ENCODE data around the gene ADRA2C. TPM values are rescaled to one million over a fixed set of nuclear protein-coding genes. Genes with fewer than 3 reads are reported as not detected.

Gene ADRA2C
- polyA plus RNA-seq, 2 of the 4 experiments (the other 2 are of a cell fraction) = 1.9 to 4.1 TPM

DNA sequence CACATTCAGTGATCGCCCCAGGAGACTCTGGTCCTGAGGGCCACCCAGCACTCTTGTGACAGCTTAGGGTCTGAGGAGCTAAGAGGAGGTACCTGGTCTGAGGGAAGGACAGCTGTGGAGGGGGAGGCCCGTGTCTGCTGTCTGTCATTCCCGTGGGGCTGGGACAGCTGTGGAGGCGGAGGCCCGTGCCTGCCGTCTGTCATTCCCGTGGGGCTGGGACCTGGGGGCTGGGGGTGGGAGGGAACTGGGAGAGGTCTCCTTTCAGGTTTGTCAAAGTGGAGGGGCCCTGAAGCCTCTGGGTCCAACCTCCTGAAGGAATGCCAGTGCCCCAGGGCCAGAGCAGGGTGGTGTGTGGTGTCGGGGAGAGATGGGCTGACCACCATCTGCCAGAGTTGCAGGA lies 45.0 kb upstream of the ADRA2C start:
- Histone ChIP-seq H3K9me3 (peaks cover 3% of the 10 kb centered on the region; the same call in 1 of the 3 replicates), H3K4me3 (no peak overlapping the region), H3K4me1 (no peaks in the 10 kb centered on the region), H3K27ac (no peak overlapping the region), H3K4me2 (no peak overlapping the region)
- DNase-seq (ENCODE audit: low read depth in 1 of 2, low spot score in 1 of 2) = no peak
- TF ChIP-seq CHD2 (IDR thresholded peaks at IDR 0.05; ENCODE audit: low read length, partially characterized antibody) (no peak), GATA3 (IDR thresholded peaks at IDR 0.05; ENCODE audit: borderline replicate concordance) (no peak), JUN (IDR thresholded peaks at IDR 0.05) (no peak), TFCP2L1 (CRISPR knock-in tag; IDR thresholded peaks at IDR 0.05) (no peak), KDM1A (IDR thresholded peaks at IDR 0.05; ENCODE audit: low read depth) (no peak), MAZ (IDR thresholded peaks at IDR 0.05; ENCODE audit: borderline replicate concordance, low read depth, low read length) (no peak), HEYL (CRISPR knock-in tag; IDR thresholded peaks at IDR 0.05) (no peak)
- TF ChIP-seq, protein P1, sequence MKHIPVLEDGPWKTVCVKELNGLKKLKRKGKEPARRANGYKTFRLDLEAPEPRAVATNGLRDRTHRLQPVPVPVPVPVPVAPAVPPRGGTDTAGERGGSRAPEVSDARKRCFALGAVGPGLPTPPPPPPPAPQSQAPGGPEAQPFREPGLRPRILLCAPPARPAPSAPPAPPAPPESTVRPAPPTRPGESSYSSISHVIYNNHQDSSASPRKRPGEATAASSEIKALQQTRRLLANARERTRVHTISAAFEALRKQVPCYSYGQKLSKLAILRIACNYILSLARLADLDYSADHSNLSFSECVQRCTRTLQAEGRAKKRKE (CRISPR knock-in tag; IDR thresholded peaks at IDR 0.05; ENCODE audit: low read depth) = no peak
- TF ChIP-seq, protein P2, sequence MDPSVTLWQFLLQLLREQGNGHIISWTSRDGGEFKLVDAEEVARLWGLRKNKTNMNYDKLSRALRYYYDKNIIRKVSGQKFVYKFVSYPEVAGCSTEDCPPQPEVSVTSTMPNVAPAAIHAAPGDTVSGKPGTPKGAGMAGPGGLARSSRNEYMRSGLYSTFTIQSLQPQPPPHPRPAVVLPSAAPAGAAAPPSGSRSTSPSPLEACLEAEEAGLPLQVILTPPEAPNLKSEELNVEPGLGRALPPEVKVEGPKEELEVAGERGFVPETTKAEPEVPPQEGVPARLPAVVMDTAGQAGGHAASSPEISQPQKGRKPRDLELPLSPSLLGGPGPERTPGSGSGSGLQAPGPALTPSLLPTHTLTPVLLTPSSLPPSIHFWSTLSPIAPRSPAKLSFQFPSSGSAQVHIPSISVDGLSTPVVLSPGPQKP (IDR thresholded peaks at IDR 0.05; ENCODE audit: low read depth, low read length) = no peak
- no peak for FAIRE-seq
- 20% methylated on average over 2 of the region's 8 CpGs for WGBS (ENCODE audit: missing lambda C conversion rate)
- no peak for ATAC-seq
- ChIA-PET CTCF (interaction anchor here (1.1 kb wide), 1 partner anchor 44 kb away, joined by 3 read pairs; the partner anchor contains the start of gene ADRA2C), POLR2A (no interaction called here)

DNA sequence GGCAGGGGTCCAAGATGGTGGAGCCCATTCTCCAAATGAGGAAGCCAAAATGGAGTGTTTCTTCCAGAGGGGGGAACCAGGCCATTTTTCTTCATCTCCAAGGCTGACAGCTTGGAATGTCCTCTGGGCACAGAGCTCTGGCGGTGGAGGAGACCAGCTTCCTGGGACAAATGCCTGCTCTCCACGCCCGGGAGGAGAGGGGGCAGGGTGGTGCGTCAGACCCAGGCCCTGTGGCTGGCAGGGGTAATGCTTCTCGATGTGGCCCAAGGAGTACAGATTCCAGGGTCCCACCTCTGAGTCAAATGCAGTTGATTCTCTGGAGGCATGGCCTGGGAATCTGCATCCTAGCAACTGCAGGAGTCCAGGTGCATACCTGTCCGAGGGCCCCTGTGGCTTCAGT lies 44.6 kb upstream of the ADRA2C start:
- Histone ChIP-seq H3K27ac (no peak overlapping the region), H3K9me3 (peaks cover 3% of the 10 kb centered on the region; the same call in 1 of the 3 replicates), H3K4me3 (no peak overlapping the region), H3K4me1 (no peaks in the 10 kb centered on the region), H3K4me2 (no peak overlapping the region)
- DNase-seq (ENCODE audit: low read depth in 1 of 2, low spot score in 1 of 2) (no peak), FAIRE-seq (no peak), ATAC-seq (no peak)
- CTCF ChIA-PET = interaction anchor here (1.1 kb wide), 1 partner anchor 44 kb away, joined by 3 read pairs; the partner anchor contains the start of gene ADRA2C
- POLR2A ChIA-PET = no interaction called here
- 28% methylated on average over 5 of the region's 6 CpGs for WGBS (ENCODE audit: missing lambda C conversion rate)
- TF ChIP-seq HDAC2 (IDR thresholded peaks at IDR 0.05) (no peak), TP53 (CRISPR knock-in tag; IDR thresholded peaks at IDR 0.05) (no peak)

DNA sequence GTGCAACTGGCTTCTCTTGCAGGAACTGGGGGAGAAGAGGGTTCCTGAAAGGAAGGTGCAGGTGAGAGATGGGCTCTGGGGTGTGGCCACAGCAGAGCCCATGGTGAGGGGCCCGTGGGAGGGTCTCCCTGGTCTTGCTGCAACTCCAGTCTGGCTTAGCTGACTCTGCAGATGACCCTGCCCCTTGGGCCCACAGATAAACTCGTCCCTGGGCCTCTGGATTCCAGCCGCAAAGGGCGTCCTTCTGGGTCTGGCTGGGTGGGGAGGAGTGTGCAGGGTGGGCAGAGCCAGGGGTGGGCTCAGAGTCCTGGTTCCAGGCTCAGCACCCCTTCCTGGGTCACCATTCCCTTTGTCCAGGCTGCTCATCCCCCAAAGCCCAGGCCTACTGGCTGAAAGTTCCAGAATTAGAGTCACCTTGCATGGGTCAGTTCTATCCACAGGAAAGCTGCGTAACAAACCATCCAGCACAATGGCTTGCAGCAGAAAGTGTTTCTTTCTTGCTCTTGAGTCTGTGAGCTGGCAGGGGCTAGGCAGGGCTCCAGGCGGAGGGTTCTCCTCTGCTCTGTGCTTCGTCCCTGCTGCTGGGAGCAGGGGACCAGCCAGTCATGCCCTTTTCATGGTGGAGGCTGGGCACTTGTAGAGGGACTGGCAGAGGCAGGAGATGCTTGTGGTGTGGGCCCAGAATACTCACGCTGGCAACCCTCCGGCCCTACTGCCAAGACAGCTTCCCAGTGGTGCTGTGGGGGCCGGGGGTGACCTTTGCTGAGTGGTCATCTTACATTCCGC lies 43.5 kb upstream of the ADRA2C start:
- WGBS (ENCODE audit: missing lambda C conversion rate) = 54% methylated on average over 4 of the region's 11 CpGs
- ChIA-PET POLR2A (no interaction called here), CTCF (no interaction called here)
- Histone ChIP-seq H3K4me3 (no peak overlapping the region), H3K4me2 (no peak overlapping the region), H3K4me1 (no peaks in the 10 kb centered on the region), H3K27ac (no peak overlapping the region), H3K9me3 (peaks cover 3% of the 10 kb centered on the region; the same call in 1 of the 3 replicates)
- no peak for ATAC-seq
- TF ChIP-seq ZFP36 (IDR thresholded peaks at IDR 0.05; ENCODE audit: borderline replicate concordance, partially characterized antibody) = no peak
- TF ChIP-seq ZSCAN20 (CRISPR knock-in tag; IDR thresholded peaks at IDR 0.05) = no peak
- no peak for TF ChIP-seq ZNF302 (CRISPR knock-in tag; IDR thresholded peaks at IDR 0.05)
- TF ChIP-seq, protein P3, sequence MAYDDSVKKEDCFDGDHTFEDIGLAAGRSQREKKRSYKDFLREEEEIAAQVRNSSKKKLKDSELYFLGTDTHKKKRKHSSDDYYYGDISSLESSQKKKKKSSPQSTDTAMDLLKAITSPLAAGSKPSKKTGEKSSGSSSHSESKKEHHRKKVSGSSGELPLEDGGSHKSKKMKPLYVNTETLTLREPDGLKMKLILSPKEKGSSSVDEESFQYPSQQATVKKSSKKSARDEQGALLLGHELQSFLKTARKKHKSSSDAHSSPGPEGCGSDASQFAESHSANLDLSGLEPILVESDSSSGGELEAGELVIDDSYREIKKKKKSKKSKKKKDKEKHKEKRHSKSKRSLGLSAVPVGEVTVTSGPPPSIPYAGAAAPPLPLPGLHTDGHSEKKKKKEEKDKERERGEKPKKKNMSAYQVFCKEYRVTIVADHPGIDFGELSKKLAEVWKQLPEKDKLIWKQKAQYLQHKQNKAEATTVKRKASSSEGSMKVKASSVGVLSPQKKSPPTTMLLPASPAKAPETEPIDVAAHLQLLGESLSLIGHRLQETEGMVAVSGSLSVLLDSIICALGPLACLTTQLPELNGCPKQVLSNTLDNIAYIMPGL (CRISPR knock-in tag; IDR thresholded peaks at IDR 0.05; ENCODE audit: borderline replicate concordance) = no peak
- TF ChIP-seq HOXA7 (CRISPR knock-in tag; IDR thresholded peaks at IDR 0.05) = no peak
- TF ChIP-seq HEYL (CRISPR knock-in tag; IDR thresholded peaks at IDR 0.05) = no peak
- no peak for TF ChIP-seq RARB (CRISPR knock-in tag; IDR thresholded peaks at IDR 0.05)
- TF ChIP-seq ESRRA (IDR thresholded peaks at IDR 0.05; ENCODE audit: borderline replicate concordance, low read length) = no peak
- TF ChIP-seq, protein P4, sequence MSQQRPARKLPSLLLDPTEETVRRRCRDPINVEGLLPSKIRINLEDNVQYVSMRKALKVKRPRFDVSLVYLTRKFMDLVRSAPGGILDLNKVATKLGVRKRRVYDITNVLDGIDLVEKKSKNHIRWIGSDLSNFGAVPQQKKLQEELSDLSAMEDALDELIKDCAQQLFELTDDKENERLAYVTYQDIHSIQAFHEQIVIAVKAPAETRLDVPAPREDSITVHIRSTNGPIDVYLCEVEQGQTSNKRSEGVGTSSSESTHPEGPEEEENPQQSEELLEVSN (IDR thresholded peaks at IDR 0.05; ENCODE audit: borderline replicate concordance, low read depth) = no peak
- no peak for TF ChIP-seq RFX5 (IDR thresholded peaks at IDR 0.05)
- no peak for TF ChIP-seq MAFK (IDR thresholded peaks at IDR 0.05; ENCODE audit: partially characterized antibody)
- TF ChIP-seq CBX2 (IDR thresholded peaks at IDR 0.05; ENCODE audit: borderline replicate concordance, low read depth) = no peak
- TF ChIP-seq POLR2AphosphoS2 (conservative IDR thresholded peaks at IDR 0.05; ENCODE audit: low read length) = no peak
- TF ChIP-seq, protein P2 (IDR thresholded peaks at IDR 0.05; ENCODE audit: low read depth, low read length) = no peak
- no peak for TF ChIP-seq NR3C1 (IDR thresholded peaks at IDR 0.05)
- TF ChIP-seq PHF8 (IDR thresholded peaks at IDR 0.05; ENCODE audit: borderline replicate concordance, low read depth) = no peak
- no peak for TF ChIP-seq EP300 (IDR thresholded peaks at IDR 0.05)
- no peak for DNase-seq (ENCODE audit: low read depth in 1 of 2, low spot score in 1 of 2)
- FAIRE-seq = no peak
